Measurements from ENCODE around the gene RILPL2.

DNA sequence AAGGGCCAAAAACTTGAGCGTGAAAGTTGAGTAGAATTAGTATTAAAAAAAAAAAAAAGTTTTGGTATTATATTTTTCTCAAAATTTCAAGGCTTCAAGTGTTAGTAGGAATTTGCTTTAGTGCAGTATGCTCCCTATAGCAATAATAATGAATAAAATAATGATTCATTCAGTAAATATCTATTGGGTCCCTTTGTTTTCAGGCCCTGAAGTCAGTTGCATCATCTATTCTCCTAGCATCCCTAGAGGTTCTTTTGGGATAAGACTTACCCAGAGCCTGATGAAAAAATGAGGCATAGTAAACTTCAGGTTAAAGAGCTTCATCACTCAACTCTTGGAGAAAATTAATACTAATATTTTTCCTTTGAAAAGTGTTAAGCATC lies 51.5 kb downstream of the RILPL2 start:
- no peak for TF ChIP-seq EZH2 (IDR thresholded peaks at IDR 0.05; ENCODE audit: low read depth)
- TF ChIP-seq, protein P1, sequence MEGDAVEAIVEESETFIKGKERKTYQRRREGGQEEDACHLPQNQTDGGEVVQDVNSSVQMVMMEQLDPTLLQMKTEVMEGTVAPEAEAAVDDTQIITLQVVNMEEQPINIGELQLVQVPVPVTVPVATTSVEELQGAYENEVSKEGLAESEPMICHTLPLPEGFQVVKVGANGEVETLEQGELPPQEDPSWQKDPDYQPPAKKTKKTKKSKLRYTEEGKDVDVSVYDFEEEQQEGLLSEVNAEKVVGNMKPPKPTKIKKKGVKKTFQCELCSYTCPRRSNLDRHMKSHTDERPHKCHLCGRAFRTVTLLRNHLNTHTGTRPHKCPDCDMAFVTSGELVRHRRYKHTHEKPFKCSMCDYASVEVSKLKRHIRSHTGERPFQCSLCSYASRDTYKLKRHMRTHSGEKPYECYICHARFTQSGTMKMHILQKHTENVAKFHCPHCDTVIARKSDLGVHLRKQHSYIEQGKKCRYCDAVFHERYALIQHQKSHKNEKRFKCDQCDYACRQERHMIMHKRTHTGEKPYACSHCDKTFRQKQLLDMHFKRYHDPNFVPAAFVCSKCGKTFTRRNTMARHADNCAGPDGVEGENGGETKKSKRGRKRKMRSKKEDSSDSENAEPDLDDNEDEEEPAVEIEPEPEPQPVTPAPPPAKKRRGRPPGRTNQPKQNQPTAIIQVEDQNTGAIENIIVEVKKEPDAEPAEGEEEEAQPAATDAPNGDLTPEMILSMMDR (conservative IDR thresholded peaks at IDR 0.05): no peak
